ENCODE results near the gene TSHZ2.

TSHZ2 gene

GRCh38 chr20:53064935-53065334 is 92.8 kb downstream of the TSHZ2 start:
- TF ChIP-seq CTCF (conservative IDR thresholded peaks at IDR 0.05) (no peak), ZFX (IDR thresholded peaks at IDR 0.05) (no peak)
- no peak overlapping the region for H3K27ac ChIP-seq

- TF ChIP-seq CTCF (conservative IDR thresholded peaks at IDR 0.05) (no peak), ZFX (IDR thresholded peaks at IDR 0.05) (no peak)
- no peak overlapping the region for H3K27ac ChIP-seq
Observed at GRCh38 chr20:53068241-53068640, 96.1 kb downstream of the TSHZ2 start.

DNA sequence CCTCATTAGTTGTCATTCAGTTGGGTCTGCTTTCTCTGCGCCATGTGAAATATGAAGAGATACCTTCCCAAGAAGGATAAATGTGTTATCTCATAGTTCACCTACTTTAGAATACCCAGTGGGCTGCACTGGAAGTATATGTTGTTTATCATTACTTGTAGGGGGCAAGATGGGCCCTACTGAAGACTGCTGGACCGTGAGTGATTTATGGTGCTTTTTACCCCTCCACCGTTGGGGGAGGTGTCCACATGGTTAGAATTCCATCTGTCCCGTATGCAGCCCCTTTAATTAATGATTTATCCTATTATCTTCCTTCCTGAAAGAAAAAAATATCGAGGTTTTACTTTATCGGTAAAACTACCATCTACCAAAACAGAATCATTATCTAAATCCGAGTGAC is 97.0 kb downstream of the TSHZ2 start:
- no peak overlapping the region for H3K27ac ChIP-seq
- no peak for TF ChIP-seq ZFX (IDR thresholded peaks at IDR 0.05)
- no peak for TF ChIP-seq CTCF (conservative IDR thresholded peaks at IDR 0.05)

GRCh38 chr20:53070224-53070623 is 98.1 kb downstream of the TSHZ2 start:
- H3K27ac ChIP-seq: no peak overlapping the region
- TF ChIP-seq CTCF (conservative IDR thresholded peaks at IDR 0.05): no peak
- no peak for TF ChIP-seq ZFX (IDR thresholded peaks at IDR 0.05)

- no peak overlapping the region for H3K27ac ChIP-seq
- TF ChIP-seq CTCF (conservative IDR thresholded peaks at IDR 0.05) (no peak), ZFX (IDR thresholded peaks at IDR 0.05) (no peak)
Observed at GRCh38 chr20:53070706-53071392, 98.7 kb downstream of the TSHZ2 start.

- H3K27ac ChIP-seq: no peak overlapping the region
- TF ChIP-seq CTCF (conservative IDR thresholded peaks at IDR 0.05) (no peak), ZFX (IDR thresholded peaks at IDR 0.05) (no peak)
Observed at GRCh38 chr20:53071833-53072232, 99.7 kb downstream of the TSHZ2 start.

DNA sequence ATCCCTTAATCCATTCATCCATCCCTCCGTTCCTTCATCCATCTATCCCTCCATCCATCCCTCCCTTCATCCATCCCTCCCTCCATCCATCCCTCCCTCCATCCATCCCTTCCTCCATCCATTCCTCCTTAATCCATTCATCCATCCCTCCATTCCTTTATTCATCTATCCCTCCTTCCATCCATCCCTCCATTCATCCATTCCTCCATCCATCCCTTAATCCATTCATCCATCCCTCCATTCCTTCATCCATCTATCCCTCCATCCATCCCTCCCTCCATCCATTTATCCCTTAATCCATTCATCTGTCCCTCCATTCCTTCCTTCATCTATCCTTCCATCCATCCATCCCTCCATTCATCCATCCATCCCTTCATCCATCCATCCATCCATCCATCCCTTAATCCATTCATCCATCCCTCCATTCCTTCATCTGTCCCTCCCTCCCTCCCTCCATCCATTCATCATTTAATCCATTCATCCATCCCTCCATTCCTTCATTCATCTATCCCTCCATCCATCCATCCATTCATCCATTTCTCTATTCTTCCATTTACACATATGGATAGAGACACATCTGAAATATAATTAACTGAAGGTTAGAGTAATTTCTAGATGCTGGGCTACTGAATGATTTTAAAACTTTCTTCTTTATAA is 100.9 kb downstream of the TSHZ2 start:
- no peak for TF ChIP-seq CTCF (conservative IDR thresholded peaks at IDR 0.05)
- no peak overlapping the region for H3K27ac ChIP-seq

Measured in C4-2B (cell line).